Ovary (tissue), 3 donors: ENCODE measurements around the gene NUBP2.

ENCODE experiments used
- EP300 ChIP-seq: sonication (generic); formaldehyde crosslinking; IDR thresholded peaks from one replicate; pipeline ENCODE4 v1.6.1; 2017; ENCODE audit warnings: antibody characterized with exemption
- POLR2A ChIP-seq: fragments of 450-650 bp; IDR thresholded peaks from one replicate; pipeline ENCODE4 v1.6.1; 2017; ENCODE audit warnings: antibody characterized with exemption, mild to moderate bottlenecking, moderate library complexity
- TF ChIP-seq, protein P1 (sequence below), 3 donors: fragments of 450-650 bp in 2 of 3; fragments of 200-600 bp in 1 of 3; IDR thresholded peaks; one replicate each; pipeline versions ENCODE4 v1.5.1 to v1.8.0; 2016 to 2022; ENCODE audit warnings: antibody characterized with exemption in 3 of 3, mild to moderate bottlenecking in 1 of 3
- donor health status: DM: no; HTN: no; CAD: no.

DNA sequence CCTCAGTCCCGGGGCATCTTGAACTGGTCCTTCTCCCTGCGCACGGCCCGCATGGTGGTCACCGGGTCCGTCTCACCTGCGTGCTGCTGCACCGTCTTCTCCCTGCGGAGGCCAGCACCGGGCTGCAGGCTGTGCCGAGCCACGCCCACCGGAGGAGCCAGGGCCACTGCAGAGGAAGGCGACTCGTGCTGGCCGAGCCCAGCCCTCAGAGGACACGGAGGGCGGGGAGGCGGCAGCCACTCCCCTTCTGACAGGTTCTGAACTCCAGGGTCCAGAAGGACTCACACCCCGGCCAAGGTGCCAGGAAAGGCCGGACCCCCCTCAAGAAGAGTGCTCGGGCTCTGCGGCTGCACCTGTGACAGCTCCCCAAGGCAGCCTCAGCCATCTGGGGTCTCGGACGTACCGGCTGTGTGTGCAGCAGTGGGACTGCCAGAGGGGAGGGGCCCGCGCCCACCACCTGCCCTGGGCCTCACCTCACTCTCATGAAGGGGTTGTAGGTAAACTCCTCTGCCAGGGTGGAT lies 26.6 kb downstream of the NUBP2 start:
- TF ChIP-seq, protein P1, sequence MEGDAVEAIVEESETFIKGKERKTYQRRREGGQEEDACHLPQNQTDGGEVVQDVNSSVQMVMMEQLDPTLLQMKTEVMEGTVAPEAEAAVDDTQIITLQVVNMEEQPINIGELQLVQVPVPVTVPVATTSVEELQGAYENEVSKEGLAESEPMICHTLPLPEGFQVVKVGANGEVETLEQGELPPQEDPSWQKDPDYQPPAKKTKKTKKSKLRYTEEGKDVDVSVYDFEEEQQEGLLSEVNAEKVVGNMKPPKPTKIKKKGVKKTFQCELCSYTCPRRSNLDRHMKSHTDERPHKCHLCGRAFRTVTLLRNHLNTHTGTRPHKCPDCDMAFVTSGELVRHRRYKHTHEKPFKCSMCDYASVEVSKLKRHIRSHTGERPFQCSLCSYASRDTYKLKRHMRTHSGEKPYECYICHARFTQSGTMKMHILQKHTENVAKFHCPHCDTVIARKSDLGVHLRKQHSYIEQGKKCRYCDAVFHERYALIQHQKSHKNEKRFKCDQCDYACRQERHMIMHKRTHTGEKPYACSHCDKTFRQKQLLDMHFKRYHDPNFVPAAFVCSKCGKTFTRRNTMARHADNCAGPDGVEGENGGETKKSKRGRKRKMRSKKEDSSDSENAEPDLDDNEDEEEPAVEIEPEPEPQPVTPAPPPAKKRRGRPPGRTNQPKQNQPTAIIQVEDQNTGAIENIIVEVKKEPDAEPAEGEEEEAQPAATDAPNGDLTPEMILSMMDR (IDR thresholded peaks at IDR 0.05), result no peak
- TF ChIP-seq POLR2A (no peak), EP300 (no peak)
